ENCODE measurements around the gene KCNH1.

The KCNH1 gene

DNA sequence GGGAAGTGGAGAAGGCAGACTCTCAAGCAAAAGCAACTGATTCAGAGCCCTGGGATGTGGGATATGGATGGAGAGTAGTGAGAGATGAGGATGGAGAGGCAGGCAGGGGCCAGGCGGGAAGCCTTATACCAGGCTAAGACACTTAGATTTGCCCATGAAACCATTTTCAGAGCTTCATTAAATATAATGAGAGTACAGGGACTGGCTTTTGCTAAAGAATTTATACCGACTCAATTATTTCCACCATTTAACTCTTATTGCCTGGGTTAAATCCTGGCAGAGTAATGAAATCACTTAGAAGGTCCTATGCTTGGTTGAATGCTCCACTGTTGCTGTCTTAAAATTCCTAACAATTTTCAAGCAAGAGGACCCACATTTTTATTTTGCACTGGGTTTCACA, 311.7 kb downstream of the KCNH1 start:
- TF ChIP-seq CTCF (IDR thresholded peaks at IDR 0.05; ENCODE audit: extremely low read depth, missing control alignments) = no peak
- DNase-seq (ENCODE audit: low spot score) = no peak

DNA sequence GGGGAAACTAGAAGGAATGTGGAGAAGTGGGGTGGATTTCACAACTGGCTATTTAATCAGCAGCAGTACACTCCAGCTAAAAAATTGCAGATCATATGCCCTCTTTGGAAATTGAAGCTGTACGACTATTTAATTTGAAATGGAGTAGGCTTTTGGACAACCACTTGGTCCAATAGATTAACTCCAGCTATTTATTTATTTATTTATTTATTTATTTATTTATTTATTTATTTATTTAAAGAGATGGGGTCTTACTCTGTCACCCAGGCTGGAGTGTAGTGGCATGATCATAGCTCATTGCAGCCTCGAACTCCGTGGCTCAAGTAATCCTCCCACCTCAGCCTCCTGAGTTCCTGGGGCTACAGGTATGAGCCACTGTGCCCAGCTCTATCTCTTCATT, 312.3 kb downstream of the KCNH1 start:
- TF ChIP-seq CTCF (IDR thresholded peaks at IDR 0.05; ENCODE audit: extremely low read depth, missing control alignments) = no peak
- DNase-seq (ENCODE audit: low spot score) = no peak

DNA sequence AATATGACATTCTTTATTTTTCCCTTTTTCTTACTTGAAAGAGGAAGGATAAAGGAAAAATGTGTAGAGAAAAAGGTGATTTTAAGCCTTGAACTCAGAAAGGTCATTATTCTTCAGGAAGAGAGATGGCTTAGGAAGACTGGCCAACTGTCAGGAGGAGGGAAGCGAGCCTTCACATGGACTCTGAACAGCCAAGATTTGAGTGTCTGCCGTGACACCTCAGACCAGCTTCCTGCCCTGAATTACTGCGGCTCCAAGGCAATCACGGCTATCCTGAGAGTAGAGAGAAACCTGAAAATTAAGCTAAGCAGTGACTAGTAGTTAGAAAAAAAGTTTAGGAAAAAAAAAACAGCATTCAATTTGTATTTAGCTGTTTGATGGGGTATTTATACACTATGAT, 314.7 kb downstream of the KCNH1 start:
- TF ChIP-seq CTCF (IDR thresholded peaks at IDR 0.05; ENCODE audit: extremely low read depth, missing control alignments) = no peak
- no peak for DNase-seq (ENCODE audit: low spot score)

- DNase-seq (ENCODE audit: low spot score) = no peak
- TF ChIP-seq CTCF (IDR thresholded peaks at IDR 0.05; ENCODE audit: extremely low read depth, missing control alignments) = no peak
Measured at GRCh38 chr1:210817385-210818275, 316.3 kb downstream of the KCNH1 start.

GRCh38 chr1:210815641-210816550, 318.1 kb downstream of the KCNH1 start:
- no peak for TF ChIP-seq CTCF (IDR thresholded peaks at IDR 0.05; ENCODE audit: extremely low read depth, missing control alignments)
- no peak for DNase-seq (ENCODE audit: low spot score)

DNA sequence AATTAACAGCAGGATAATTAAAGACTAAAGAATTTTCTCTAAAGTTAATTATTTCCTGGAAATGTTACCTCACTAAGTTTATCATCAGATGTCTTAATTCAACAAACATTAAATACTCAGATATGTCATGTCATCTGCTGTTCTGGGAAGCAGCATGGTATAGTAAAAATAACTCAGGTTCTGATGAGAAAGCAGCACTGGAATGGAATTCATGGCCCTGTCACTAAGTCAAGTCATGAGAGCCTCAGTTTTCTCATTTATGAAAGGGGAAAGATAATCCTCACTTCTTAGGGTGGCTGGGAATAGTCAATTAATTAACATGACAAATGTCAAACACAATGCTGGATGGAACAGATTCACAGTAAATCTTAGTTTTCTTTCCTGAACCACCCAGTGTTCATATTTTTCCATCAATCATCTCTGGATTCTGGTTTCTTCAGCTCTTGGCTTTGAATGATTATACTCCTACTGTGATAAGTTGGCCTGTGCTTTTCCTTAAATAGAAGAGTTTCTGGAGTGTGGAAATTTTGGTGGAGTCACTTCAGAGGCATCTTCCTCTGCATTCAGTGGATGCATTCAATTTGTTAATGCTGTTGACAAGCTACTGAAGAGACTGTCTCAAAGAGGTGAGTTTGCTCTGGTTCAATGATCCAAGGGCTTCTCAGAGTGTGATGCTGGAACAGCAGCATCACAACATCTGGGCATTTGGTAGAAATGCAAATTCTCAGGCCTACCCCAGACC, 319.4 kb downstream of the KCNH1 start:
- TF ChIP-seq CTCF (IDR thresholded peaks at IDR 0.05; ENCODE audit: extremely low read depth, missing control alignments) = no peak
- DNase-seq (ENCODE audit: low spot score) = no peak
